ENCODE results near the gene CUTA. TPM values are rescaled to one million over a fixed set of nuclear protein-coding genes. Genes with fewer than 3 reads are reported as not detected.

Gene CUTA
- total and polyA plus RNA-seq, 2 of the 13 experiments (the other 11 are each of a cell fraction or from before 2014, with no cell fraction given), result 170 to 180 TPM

DNA sequence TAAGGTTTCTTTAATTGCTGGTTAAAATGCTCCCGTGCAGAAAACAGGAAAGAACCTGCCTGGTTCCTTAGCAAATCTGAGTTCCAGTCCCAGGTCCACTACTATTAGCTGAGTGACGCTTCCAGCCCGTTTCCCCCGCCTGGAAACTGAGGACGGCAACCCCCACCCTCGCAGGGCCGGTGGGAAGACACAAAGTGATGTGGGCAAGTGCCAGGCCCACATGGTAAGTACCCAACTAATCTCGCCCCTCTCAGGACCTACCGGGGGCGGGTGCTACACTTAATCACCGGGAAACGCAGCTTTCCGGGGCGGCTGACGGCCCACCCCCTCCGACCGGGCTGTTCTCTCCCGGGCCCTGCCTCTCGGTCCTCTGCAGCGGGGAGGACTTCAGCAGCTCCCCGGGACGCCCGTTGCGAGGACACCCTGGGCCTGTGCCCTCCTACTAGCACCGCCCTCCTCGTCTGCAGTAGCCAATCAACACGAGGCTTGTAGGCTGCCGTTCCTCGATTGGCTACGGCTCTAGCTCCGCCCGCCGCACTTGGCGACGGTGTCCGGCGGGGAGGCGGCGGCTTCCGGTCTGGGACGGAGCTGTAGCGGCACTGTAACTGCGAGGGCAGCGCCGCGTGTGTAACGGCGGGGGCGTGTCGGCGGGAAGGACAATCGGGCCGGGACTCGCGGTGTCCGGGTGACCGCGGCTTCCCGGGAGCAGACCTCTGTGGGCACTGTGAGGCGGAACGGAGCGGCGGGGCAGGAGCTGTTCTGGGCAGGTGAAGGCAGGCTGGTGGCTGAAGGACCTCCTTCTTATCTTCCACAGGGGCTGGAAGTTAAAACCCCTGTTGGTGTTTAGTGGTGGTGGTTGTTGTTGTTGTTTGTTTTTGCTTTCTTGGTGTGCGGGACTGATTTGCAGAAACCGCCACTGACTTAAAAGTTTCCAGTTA is 36.4 kb upstream of the CUTA start, which contains the start of gene ZBTB9 (continued):
- TF ChIP-seq, protein P1, sequence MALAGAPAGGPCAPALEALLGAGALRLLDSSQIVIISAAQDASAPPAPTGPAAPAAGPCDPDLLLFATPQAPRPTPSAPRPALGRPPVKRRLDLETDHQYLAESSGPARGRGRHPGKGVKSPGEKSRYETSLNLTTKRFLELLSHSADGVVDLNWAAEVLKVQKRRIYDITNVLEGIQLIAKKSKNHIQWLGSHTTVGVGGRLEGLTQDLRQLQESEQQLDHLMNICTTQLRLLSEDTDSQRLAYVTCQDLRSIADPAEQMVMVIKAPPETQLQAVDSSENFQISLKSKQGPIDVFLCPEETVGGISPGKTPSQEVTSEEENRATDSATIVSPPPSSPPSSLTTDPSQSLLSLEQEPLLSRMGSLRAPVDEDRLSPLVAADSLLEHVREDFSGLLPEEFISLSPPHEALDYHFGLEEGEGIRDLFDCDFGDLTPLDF (CRISPR knock-in tag; IDR thresholded peaks at IDR 0.05), result 0 out of 2 replicates have a peak, but pooled peaks have one; percentile 50
- peak; percentile 79 for TF ChIP-seq IRX3 (CRISPR knock-in tag; IDR thresholded peaks at IDR 0.05; ENCODE audit: borderline replicate concordance, low read depth)
- TF ChIP-seq, protein P2, sequence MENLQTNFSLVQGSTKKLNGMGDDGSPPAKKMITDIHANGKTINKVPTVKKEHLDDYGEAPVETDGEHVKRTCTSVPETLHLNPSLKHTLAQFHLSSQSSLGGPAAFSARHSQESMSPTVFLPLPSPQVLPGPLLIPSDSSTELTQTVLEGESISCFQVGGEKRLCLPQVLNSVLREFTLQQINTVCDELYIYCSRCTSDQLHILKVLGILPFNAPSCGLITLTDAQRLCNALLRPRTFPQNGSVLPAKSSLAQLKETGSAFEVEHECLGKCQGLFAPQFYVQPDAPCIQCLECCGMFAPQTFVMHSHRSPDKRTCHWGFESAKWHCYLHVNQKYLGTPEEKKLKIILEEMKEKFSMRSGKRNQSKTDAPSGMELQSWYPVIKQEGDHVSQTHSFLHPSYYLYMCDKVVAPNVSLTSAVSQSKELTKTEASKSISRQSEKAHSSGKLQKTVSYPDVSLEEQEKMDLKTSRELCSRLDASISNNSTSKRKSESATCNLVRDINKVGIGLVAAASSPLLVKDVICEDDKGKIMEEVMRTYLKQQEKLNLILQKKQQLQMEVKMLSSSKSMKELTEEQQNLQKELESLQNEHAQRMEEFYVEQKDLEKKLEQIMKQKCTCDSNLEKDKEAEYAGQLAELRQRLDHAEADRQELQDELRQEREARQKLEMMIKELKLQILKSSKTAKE (CRISPR knock-in tag; IDR thresholded peaks at IDR 0.05; ENCODE audit: borderline replicate concordance), result peak; percentile 78
- TF ChIP-seq FOXP4 (CRISPR knock-in tag; IDR thresholded peaks at IDR 0.05), result no peak
- TF ChIP-seq, protein P3, sequence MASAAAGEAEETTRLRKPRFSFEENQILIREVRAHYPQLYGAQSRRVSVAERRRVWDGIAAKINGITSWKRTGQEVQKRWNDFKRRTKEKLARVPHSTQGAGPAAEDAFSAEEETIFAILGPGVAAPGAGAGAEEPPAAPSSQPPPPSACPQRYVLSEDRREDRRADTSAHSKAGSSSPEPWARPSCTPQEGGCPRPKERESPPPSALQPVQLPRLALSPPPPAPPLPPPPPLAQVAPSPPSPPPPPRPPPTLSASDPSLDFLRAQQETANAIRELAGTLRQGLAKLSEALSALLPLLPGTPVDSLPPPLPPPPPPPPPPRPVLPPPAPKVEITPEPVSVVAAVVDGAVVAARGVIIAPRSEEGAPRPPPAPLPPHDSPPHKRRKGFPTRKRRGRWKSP (CRISPR knock-in tag; IDR thresholded peaks at IDR 0.05), result peak; percentile 84
- TF ChIP-seq, protein P4, sequence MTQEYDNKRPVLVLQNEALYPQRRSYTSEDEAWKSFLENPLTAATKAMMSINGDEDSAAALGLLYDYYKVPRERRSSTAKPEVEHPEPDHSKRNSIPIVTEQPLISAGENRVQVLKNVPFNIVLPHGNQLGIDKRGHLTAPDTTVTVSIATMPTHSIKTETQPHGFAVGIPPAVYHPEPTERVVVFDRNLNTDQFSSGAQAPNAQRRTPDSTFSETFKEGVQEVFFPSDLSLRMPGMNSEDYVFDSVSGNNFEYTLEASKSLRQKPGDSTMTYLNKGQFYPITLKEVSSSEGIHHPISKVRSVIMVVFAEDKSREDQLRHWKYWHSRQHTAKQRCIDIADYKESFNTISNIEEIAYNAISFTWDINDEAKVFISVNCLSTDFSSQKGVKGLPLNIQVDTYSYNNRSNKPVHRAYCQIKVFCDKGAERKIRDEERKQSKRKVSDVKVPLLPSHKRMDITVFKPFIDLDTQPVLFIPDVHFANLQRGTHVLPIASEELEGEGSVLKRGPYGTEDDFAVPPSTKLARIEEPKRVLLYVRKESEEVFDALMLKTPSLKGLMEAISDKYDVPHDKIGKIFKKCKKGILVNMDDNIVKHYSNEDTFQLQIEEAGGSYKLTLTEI (CRISPR knock-in tag; conservative IDR thresholded peaks at IDR 0.05), result no peak
- TF ChIP-seq ATF6 (CRISPR knock-in tag; conservative IDR thresholded peaks at IDR 0.05), result no peak
- peak; percentile 93 for TF ChIP-seq MEF2D (CRISPR knock-in tag; IDR thresholded peaks at IDR 0.05)
- peak; percentile 97 for TF ChIP-seq POLR2AphosphoS5 (IDR thresholded peaks at IDR 0.05; ENCODE audit: low read depth, low read length)
- peak; percentile 88 for TF ChIP-seq POGK (CRISPR knock-in tag; conservative IDR thresholded peaks at IDR 0.05)
- peak; percentile 95 for TF ChIP-seq IRF9 (CRISPR knock-in tag; IDR thresholded peaks at IDR 0.05; ENCODE audit: borderline replicate concordance)
- TF ChIP-seq JUND (CRISPR knock-in tag; IDR thresholded peaks at IDR 0.05), result no peak
- no peak for TF ChIP-seq MTA3 (CRISPR knock-in tag; IDR thresholded peaks at IDR 0.05)

Measured in HepG2 (cell line).